ENCODE results near the gene PLXDC2. TPM values are rescaled to one million over a fixed set of nuclear protein-coding genes. Genes with fewer than 3 reads are reported as not detected.
A peak's percentile ranks its signal among the peaks of the same experiment; 100 is the strongest.

PLXDC2 gene
- total RNA-seq, 1 experiment from 2014 or later, result 2.8 TPM

DNA sequence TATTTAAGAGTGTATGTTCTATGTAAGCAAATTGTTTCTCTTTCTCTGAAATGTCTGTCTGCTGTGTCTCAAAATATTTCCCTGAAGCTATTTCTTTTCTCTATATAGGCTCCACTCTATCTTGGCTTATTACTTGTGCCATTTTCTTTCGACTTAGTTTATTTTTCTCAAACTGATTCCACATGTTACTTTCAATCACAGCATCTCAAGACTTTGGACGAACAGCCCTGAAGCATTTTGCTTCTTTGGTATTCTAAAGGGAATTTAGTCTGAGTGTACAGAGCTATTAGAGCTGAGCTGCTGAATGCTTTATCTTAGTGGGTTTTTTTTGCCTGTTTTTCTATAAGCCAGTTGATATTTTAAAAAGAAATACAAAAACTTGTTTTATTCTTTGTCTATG lies 95.7 kb downstream of the PLXDC2 start:
- no peak for DNase-seq (ENCODE audit: low read depth)

DNA sequence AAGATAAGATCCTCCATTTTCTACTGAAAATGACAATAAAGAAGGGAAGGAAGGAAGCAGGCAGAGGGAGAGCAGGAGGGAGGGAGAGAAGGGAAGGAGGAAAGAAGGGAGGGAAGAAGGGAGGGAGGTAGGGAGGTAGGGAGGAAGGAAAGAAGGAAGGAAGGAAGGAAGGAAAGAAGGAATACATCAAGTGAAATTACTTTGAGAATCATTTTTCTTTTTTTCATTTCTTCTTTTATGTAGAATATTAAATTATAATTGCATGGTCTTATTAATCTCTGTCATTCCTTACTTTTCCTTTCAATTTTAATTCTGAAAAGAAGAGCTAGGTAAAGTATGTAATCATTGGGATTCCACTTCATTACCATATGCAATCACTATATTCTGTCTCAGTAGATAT lies 97.8 kb downstream of the PLXDC2 start:
- no peak for DNase-seq (ENCODE audit: low read depth)

DNA sequence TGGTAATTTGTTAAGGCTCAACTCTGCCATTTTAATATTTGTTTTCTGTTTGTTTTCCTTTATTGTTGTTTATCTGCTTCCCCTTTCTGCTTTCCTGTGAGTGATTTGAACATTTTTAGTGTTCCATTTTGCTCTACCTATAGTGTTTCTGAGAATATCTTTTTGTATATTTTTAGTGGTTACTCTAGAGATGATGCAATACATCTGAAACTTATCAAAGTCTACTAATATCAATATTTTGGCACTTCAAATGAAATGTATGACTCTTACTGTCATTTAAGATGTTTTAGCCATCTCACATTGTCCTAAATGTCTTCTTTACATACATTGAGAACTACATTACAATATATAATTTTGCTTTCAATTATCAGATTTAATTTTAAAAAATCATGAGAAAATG lies 98.9 kb downstream of the PLXDC2 start:
- no peak for DNase-seq (ENCODE audit: low read depth)

DNA sequence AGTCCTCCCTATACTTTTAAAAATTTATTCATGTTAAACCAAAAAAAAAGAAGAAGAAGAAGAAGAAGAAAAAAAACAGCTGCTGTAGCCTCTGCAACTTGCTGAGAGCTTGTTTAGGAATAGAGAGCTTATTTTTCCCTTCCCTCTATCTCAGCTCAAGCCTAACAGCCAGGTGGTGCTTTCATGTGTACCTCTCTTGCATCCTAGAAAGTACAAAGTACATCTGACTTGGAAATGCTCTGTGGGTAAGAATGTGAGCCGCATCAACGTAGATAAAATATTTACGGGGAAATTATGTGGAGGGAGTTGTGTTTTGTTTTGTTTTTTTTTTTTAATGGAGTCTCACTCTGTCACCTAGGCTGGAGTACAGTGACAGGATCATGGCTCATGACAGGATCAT lies 99.6 kb downstream of the PLXDC2 start:
- DNase-seq (ENCODE audit: low read depth), result no peak

DNA sequence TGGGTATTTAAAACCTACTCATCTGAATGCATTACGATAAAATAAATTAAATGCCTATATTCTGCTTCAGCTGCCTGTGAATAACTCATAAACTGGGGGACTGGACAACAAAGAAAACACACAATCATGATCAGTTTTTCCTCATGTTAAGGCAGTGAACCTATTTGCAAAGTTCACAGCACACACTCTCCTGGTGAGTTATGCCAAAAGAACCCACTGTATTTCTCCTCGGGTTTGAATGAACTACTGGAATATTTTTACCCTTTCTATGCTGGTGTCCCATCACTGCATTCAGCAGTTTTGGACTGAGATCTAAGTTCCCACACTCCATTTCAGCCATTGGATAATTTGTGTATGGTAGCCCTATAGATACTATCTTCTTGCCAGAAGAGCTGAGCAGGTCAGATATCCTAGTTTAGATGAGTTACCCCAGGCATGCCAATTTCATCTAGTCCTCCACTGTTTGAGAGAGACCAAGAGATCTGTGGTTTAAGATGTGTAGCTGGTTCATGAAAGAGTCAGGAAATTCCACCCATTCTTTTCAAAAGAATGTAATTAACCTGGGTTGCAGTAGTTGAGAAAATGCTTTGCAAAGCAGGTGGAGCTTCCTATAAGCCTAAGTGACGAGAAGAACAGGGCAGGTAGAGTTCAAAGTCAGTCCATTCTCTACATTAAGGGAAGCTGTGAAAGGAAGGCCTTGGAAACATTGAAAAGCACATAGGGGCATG lies 101.7 kb downstream of the PLXDC2 start:
- DNase-seq (ENCODE audit: low read depth), result peak; percentile 16

DNA sequence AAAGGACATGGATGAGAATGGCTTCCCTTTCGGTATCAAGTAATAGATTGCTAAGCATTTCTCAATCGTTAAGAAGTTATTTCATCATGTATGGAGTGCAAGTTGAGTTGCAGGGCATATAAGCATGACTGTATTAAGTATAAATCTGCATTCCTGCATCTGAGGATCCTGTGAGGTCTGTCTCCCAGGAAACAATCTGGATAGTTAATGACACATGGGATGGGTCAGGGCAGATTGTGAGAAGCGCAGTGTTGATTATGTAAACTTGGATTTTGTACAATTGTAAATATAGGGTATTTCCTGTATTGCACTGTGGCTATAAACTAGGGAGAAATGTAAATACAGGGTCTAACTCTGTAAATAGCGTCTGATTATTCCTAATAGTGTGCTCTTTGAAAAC lies 102.6 kb downstream of the PLXDC2 start:
- DNase-seq (ENCODE audit: low read depth), result no peak

DNA sequence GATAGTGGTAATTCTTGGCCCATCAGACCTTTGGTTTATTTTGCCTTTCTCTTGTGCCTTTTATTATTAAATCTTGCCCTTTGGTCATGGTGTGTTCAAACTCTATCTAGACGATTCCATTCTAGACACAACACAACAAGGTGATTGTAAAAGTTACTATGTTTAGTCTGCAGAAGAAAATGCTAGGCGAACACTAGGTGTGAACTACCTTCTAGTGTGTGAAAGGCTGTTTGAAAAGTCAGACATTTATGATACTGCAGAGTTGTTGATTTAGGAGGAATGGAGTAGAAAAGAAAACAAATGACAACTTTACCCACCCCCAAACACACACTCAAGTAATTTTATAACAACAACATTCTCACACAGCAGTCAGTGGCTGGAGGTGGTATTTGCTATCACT lies 103.4 kb downstream of the PLXDC2 start:
- no peak for DNase-seq (ENCODE audit: low read depth)

DNA sequence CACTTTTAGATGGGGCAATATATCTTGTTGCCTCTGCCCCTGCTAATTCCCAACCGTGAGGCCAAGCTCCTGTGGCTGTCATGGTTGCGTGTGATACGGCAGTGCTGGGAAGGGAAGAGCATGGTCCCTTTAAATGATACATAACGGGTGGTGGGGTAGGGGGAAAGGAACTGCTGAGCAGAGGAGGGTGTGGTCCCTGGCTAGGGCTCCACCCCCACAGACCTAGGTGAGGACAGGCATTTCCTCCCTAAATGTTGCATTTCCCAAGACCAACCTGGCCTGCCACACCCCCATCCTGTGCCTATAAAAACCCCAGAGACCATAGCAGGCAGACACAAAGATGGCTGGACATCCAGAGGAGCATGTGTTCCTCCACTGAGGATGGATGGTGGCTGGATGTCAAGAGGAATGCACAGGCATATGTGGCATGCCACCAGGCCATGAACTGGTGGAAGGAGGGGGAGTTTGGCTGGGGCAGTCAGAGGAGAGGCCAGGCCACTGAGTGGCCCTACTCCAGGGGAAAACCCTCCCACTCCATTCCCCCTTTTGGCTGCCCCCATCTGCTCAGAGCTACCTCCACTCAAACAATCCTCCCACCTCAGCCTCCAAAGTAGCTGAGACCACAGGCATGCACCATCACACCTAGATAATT lies 104.0 kb downstream of the PLXDC2 start:
- no peak for DNase-seq (ENCODE audit: low read depth)

DNA sequence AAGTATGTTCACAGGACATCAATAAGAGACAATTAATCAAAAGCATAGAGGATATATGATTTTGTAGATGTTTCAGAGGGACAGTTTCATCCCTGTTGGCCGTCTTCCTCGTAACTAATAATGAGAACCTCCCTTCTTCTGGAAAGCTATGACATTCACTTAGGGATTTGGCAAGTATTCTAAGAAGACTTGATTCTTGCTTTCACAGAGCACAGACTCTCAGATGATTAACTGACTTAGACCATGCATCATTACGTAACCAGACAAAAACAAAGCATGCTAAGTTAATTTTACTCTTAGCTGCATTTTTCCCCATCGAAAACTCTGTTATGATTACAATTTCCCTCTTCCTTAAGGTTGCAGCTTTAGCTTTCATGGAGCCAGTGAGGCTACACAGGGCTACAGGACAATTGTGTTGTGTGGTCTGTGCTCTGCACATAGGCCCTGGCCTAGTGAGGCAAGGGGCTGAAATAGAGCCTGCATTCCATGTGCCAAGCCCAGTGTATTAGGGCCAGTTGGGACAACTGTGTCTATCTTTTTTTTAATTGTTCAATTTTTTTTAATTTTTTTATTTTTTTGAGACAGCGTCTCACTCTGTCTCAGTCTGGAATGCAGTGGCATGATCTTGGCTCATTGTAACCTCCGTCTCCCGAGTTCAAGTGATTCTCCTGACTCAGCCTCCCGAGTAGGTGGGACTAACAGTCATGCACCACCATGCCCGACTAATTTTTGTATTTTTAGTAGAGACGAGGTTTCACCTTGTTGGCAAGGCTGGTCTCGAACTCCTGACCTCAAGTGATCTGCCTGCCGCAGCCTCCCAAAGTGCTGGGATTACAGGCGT lies 105.3 kb downstream of the PLXDC2 start:
- DNase-seq (ENCODE audit: low read depth), result peak; percentile 15

DNA sequence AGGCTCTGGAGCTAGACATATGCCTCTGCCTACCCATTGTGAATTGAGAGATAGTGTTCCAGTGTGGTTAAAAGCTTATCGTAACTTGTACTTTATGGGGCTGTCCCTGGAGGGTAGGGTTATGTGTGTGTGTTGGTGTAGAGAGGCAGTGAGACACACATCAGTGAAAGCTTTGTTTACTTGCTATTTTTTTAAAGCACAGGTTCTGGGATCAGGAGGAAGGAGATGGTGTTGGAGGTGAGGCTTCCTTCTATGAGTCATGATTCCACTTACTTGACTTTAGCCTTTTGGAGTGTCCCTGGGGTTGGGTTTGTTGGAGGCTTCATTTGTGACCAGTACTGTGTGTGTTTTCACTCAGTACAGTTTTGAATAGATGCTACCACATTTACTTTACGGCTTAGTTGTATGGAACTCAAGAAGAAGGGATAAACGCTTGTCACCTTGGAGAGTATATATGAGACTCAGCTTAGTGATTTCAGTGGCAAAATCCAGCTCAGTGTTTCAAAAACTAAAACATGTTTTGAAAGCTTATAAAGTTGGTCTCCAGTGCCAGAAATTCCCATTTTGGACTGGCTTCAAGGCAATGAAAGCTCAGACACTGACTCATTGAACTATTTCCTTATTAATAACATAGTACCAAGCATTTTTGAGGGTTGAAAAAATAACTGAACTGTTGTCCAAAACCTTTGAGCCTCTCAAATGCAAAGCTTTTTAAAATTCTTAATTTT lies 106.2 kb downstream of the PLXDC2 start:
- peak; percentile 59 for DNase-seq (ENCODE audit: low read depth)

DNA sequence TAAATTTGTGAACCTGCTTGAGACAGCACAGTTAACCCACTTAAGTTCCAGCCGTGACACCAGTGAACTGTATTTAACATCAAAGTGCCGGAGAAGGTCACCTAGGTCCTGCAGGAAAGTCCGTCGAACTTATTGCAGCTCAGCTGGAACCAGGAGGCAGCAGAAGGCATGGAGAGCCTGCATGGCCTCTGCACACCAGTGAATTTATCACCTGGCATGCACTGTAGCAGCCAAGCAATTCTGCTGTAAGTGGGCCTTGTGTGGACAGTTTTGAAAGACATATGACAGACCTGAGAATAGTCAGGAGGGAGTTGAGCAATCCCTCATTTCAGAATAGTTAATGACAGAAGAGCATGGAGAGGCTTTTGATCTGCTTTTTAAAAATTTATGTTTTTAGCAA lies 108.8 kb downstream of the PLXDC2 start:
- no peak for DNase-seq (ENCODE audit: low read depth)

DNA sequence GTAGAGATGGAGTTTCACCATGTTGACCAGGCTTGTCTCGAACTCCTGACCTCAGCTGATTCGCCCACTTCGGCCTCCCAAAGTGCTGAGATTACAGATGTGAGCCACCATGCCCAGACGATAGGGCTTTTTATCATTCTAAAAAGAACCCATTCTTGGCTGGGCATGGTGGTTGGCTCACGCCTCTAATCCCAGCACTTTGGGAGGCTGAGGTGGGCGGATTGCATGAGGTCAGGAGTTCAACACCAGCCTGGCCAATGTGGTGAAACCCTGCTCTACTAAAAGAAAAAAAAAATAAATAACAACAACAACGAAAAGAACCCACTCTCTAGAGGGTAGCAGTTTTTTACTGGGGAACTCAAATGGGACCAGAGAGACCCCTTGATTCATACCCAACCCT lies 112.7 kb downstream of the PLXDC2 start:
- no peak for DNase-seq (ENCODE audit: low read depth)

DNA sequence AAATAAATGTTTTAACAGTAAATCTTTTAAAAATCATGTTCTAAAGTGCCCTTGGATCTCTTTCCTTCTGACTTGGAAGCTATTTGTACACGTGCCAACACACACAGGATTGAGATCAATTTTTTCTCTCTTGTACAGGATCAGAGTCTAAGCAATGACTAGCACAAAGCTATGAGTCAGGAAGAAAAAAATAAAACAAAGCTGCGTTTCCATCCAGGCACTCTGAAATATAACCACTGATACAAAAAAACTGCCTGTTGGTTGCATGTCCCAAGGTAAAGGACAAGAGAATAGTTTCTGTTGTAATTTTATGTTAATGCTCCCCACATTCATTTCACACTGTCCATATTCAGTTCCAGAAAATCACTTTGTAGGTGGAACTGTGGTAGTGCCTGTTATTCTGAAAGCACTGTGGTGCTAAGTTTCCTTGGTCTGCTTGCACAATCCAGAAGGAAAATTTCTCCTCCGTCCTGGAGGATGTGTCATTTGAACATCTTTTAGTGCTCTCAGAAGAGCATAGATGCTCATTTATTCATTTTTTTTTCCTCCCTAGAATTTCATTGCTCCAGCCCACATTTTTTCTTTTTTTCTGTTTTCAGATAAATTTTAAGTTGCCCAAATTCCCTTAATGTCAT lies 113.4 kb downstream of the PLXDC2 start:
- peak; percentile 37 for DNase-seq (ENCODE audit: low read depth)

DNA sequence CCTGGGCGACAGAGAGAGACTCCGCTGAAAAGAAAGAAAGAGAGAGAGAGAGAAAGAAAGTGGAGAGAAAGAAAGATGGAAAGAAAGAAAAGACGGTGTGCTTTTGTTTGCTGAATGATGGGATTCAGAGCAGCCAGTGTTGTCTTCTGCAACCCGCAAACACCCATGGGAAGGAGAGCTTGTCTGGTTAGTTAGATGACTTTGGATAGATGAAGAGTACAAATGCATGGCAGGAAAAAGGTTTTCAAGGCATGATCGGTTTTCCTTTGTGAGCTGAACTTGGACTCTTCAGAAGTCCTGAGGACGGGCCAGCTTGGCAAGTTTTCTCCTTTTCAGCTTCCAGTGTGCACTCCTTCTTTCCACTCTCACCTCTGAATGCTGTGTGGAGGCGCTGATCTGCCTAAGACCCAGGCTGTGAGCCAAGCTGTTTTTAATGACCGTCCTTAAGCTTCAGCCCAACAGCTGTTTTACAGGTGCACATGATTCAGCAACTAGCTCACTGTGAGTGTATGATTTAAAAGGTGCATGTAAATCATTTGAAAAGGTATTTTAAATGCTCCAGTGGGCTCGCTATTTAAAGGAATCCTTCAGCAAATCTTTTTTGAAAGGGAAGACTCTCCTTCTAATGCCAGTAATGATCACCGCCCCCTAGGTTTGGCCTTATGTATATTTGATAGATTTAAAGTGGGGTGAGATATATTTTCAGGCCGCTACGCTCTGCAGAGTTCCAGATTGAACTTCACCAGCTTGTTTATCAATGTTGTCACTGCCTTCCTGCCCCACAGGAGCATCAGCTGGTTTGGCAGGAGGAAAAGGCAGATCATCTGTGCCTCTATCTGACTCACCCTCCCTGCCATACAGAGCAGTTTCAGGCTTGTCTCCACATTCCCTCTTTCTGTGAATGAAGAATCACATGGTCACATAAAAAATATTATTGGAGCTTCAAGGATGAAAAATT lies 115.0 kb downstream of the PLXDC2 start:
- DNase-seq (ENCODE audit: low read depth), result peak; percentile 9

DNA sequence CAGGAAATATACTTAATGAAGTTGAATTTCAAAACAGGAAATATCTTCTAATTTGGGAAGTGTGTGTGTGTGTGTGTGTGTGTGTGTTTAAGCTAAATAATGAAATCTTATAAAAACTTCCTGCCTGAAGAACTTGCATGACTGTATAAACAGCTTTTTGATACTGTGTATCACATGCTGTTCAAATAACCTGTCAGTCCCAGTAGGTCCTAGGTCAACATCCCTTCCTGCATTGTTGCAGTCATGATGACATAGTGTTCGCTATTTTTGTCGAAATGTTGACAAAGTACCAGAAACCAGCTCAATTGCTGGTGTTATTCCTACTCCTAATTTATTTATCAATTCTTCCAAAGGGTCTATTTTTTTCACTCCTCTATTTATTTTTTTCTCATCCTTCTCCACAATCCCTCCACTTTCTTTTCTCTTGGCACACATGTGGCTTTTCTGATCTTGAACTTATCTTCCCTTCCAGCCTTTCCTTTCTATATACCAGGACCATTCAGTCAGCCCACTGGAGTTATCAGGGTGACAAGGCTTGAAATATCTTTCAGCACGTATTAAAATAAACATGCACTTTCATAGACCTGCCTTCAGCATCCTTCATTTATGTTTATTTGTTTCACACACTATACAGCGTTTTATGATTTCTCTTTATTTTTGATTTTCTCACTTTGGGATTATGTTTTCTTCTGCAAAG lies 115.8 kb downstream of the PLXDC2 start:
- DNase-seq (ENCODE audit: low read depth), result no peak

DNA sequence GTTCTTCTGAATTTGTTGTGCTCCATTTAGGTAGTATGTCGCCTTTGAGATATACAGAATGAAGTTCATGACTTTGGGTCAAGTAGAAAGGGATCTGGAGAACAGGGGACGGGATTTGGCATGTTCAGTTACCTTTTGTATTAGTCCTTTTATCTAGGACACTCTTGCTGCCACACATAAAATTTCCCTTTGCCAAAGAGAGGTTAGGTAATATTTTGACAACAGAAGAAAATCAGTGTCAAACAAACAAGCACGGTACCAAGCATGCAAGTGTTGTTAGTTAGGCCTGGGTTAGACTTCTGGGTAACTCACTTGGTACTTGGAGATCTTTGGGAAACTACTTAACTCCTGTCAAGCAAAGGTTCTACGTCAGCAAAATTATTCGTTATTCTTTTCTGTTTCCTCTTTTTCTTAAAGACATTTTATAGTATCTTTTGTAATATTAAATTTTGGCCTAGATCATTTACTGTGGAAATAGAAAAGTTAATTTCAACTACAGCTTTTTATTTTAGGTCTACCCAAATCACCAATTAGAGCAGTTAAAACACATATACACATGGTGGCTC lies 116.7 kb downstream of the PLXDC2 start:
- no peak for DNase-seq (ENCODE audit: low read depth)

DNA sequence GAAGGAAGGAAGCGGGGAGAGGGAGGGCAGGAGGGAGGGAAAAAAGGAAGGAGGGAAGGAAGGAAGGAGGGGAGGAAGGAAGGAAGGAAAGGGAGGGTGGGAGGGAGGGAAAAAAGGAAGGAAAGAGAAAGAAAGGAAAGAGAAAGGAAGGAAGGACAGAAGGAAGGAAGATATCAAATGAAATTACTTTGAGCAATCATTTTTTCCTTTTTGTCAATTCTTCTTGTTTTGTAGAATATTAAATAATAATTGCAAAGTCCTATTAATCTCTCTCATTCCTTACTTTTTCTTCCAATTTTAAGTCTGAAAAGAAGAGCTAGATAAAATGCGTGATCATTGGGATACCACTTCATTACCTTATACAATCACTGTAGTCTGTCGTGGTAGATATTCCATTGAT lies 117.5 kb downstream of the PLXDC2 start:
- DNase-seq (ENCODE audit: low read depth), result no peak

DNA sequence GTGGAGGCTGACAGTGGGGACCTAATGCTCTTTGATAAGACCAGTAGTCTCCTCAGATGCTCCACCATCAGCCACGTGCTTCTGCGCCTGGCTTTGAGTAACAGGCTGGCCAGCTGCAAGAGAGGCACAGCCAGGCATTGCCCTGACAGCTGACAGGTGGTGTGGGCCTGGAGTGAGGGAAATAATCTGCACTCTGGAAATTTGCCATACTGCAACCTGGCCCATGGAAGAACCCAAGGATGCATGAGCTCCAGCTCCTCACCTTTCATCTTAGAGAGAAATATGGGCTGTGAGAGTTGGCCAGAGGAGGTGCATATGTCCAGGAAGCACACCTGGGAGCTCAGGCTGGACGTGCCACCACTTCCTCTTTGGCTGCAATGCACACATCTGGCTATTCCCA lies 118.9 kb downstream of the PLXDC2 start:
- no peak for DNase-seq (ENCODE audit: low read depth)

DNA sequence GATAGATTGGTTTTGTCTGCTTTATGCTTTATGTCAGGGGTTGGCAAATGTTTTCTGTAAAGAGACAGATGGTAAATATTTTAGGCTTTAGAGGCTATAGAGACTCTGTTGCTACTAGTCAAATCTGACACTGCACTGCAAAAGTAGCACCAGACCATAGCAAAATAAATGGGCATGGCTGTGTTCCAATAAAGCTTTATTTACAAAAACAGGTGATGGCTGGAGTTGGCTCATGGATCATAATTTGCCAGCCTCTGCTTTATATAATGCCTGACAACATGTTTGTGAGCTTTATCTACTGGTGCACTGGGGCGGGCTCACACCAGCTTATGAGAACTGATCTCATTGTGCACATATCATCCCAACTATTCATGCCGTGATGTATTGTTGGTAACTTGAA lies 120.1 kb downstream of the PLXDC2 start:
- DNase-seq (ENCODE audit: low read depth), result no peak
